Right cardiac atrium (tissue), 5 donors: ENCODE data around the gene CDKAL1. TPM values are rescaled to one million over a fixed set of nuclear protein-coding genes. Genes with fewer than 3 reads are reported as not detected.
"Not testable (repeated sequence)": the region's sequence is repeated elsewhere in the genome, so short reads cannot be mapped to it uniquely, and the experiment has no call there.

Experiments
- ATAC-seq, 2 donors: fragments of 200-7000 bp; cut with Tn5 transposase; one replicate each; pipeline versions ENCODE4 v1.8.0 to v1.9.1; 2020; ENCODE audit warnings: moderate library complexity in 2 of 2, mild to moderate bottlenecking in 1 of 2
- DNase-seq, 3 donors: peaks; one replicate each; pipeline ENCODE4 v3.0.0-alpha.2; 2020
- H3K27ac ChIP-seq: one replicate; pipeline ENCODE4 v1.5.1; 2013; ENCODE audit warnings: mild to moderate bottlenecking, low read length, control low read depth, moderate library complexity
- H3K27me3 ChIP-seq: one replicate; pipeline ENCODE4 v1.6.1; 2013; ENCODE audit not compliant: control insufficient read depth, insufficient read depth
- H3K4me1 ChIP-seq: one replicate; pipeline ENCODE4 v1.6.1; 2013; ENCODE audit warnings: low read length; ENCODE audit not compliant: control insufficient read depth, insufficient read depth
- H3K4me3 ChIP-seq: one replicate; pipeline ENCODE4 v1.5.1; 2013; ENCODE audit warnings: low read length, control low read depth
- H3K9me3 ChIP-seq: one replicate; pipeline ENCODE4 v1.6.1; 2013; ENCODE audit warnings: low read length; ENCODE audit not compliant: control insufficient read depth
- WGBS: extraction: QIAGEN DNeasy Blood & Tissue Kit; methylation state at CpG from one replicate; pipeline ENCODE4 v1.1.7; 2013; 5-methylcytosine and 5-hydroxymethylcytosine counted together
- intact Hi-C, 4 donors: fragments of 100-400 bp; cut with DNase I; formaldehyde crosslinking; loops; one replicate each; pipeline versions ENCODE4 v1.11.0 to v1.14.0; 2022 to 2023
- polyA plus RNA-seq: library from polyadenylated mRNA; stranded (reverse); fragments of 200-250 nt; gene quantifications from one replicate; pipeline ENCODE4 v1.2.3, GENCODE V29; 2013
- total RNA-seq, 4 donors: library from RNA; stranded (reverse); fragmentation: NEBNext Ultra II Directional; extraction: Animal tissue kit (Norgen Biotek cat#: 25700); gene quantifications; one replicate each; pipeline ENCODE4 v1.2.1, GENCODE V29; 2021
- donor health status: healthy with polysubstance abuse.
- donor health status: DM: no; HTN: yes; CAD: no.
- donor health status: DM: no; HTN: no; CAD: no.
- donor health status: DM: no; HTN: yes; CAD: no; lungs with severe emphysema.
- donor health status: DM: yes; HTN: yes; CAD: no.

The CDKAL1 gene
- total and polyA plus RNA-seq, 5 donors = 3.6 to 11.5 (median 10.8) TPM

DNA sequence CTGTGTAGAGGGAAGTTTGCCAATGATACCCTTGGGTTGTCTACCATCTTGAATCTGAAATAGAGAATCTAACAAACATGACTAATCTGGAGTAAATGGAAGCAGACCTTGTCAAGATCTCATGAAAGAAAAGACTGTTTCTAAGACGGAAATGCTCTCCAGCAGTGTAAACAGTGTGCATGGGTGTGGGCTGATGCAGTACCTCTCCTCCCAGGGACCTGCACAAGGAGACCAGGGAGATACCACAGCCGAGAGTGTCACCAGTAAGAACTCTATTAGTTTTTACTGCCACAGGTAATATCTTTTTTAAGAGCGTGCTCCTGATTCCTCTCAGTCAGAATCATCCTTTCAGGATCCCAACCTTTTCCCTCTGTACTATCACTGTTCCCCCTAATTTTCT lies 546.0 kb downstream of the CDKAL1 start:
- no peaks in the 10 kb centered on the region for H3K9me3 ChIP-seq
- DNase-seq = no peak
- no peak for ATAC-seq
- intact Hi-C loops = no loop called here
- H3K27me3 ChIP-seq = no peaks in the 10 kb centered on the region
- no peak overlapping the region for H3K27ac ChIP-seq
- no peaks in the 10 kb centered on the region for H3K4me1 ChIP-seq
- WGBS = 91% methylated on average over 3 of the region's 3 CpGs
- H3K4me3 ChIP-seq = no peak overlapping the region

DNA sequence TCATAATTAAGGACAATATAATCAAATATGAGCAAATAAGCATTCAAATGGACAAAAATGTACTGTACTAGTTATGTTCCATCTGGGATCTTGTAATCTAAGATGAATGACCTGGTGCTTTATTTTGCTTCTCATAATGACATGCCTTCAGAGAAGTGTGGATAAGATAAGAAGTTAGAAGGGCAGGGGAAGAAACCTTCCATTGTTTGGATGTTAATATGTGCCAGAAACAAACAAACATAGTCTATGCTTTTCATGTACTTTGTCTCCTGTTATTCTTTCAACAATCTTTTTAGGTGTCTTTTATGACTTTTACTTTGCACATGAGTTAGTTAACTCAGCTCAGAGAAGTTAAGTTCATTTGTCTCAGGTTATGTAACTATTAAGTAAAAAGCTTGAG lies 547.8 kb downstream of the CDKAL1 start:
- DNase-seq (no peak), ATAC-seq (no peak)

DNA sequence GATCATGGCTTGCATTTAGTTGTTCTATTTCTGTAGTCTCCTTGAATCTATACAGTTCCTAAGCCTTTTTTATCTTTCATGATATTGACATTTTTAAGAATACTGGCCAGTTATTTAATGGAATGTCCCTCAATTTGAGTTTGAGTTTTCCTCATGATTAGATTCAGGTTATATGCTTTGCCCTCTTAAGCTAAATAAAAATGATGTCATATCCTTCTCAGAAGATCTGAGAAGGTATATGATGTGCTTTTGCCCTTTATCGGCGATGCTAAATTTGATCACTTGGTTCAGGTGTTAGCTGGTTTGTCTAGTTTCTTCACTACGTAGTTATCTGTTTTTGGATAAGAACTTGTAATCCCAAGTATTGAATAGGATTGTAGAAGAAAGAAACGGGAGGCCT lies 549.5 kb downstream of the CDKAL1 start:
- no peak for ATAC-seq
- intact Hi-C loops = no loop called here
- Histone ChIP-seq H3K4me1 (no peaks in the 10 kb centered on the region), H3K27ac (no peak overlapping the region), H3K27me3 (no peaks in the 10 kb centered on the region), H3K4me3 (no peak overlapping the region), H3K9me3 (no peaks in the 10 kb centered on the region)
- WGBS = 83% methylated on average over 4 of the region's 4 CpGs
- DNase-seq = no peak

More for the DNA sequence above, 547.8 kb downstream of the CDKAL1 start:
- no peaks in the 10 kb centered on the region for H3K4me1 ChIP-seq
- no peaks in the 10 kb centered on the region for H3K9me3 ChIP-seq
- H3K4me3 ChIP-seq = no peak overlapping the region
- intact Hi-C loops = no loop called here
- no peaks in the 10 kb centered on the region for H3K27me3 ChIP-seq
- H3K27ac ChIP-seq = no peak overlapping the region

DNA sequence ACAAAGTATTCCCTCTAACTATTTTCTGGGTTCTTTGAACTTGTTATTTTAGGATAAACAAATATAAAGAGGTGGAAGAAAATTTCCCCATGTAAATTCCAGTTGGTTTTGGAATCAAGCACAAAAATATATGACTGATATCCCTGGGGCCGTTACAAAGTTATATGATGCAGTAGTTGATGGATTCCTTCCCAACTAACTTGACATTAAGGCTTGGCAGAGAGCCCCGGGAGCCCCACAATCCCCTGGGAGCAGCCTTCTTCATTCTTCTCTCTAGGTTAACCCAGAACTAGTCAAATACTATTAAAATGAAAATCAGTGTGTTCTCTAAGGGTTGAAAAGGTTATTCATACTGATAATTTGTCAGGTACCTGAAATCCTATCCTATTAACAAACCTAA lies 550.4 kb downstream of the CDKAL1 start:
- ATAC-seq = no peak
- Histone ChIP-seq H3K4me1 (no peaks in the 10 kb centered on the region), H3K27me3 (no peaks in the 10 kb centered on the region), H3K27ac (no peak overlapping the region), H3K4me3 (no peak overlapping the region), H3K9me3 (no peaks in the 10 kb centered on the region)
- intact Hi-C loops = no loop called here
- 47% methylated on average over 2 of the region's 2 CpGs for WGBS
- DNase-seq = no peak

DNA sequence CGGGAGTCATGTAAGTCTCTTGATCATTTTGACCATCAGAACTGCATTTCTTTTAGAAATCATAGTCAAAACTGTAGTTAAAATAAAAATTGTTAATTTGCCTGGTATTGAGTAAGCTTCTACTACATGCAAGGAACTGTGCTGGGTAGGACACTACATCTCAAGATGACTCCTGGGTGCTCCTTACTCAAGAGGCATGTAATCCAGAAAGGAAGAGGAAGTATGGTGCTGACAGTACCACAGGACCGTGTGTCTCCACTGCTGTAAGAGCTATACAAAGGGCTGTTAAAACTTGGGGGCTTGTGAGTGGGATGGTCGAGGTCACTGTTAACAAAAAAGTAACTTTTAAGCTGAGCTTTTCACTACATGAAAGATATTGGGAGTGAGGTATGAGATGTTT lies 551.0 kb downstream of the CDKAL1 start:
- no peaks in the 10 kb centered on the region for H3K4me1 ChIP-seq
- WGBS = 92% methylated on average over 3 of the region's 3 CpGs
- no peak for DNase-seq
- no peak overlapping the region for H3K27ac ChIP-seq
- intact Hi-C loops = no loop called here
- no peak overlapping the region for H3K4me3 ChIP-seq
- no peaks in the 10 kb centered on the region for H3K27me3 ChIP-seq
- ATAC-seq = no peak
- no peaks in the 10 kb centered on the region for H3K9me3 ChIP-seq

DNA sequence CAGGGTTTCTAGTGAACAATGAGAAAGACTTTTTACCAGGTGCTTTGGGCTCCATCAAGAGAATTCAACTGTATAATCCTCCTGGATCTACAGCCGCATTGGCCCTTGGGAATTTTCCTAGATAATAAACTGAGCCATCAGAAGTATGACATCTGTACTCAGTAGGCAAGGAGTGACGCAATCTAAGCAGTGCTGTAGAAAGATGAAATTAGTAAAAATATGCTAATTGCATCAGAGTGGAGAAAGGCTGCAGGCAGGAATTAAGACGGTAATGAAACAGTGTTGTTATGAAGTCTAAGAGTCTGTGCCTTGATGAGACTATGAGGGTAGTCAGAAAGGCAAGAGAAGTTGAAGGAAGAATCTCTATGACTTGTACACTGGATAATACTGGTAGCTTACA lies 551.4 kb downstream of the CDKAL1 start:
- 93% methylated on average over 3 of the region's 3 CpGs for WGBS
- DNase-seq (no peak), ATAC-seq (no peak)
- Histone ChIP-seq H3K27me3 (no peaks in the 10 kb centered on the region), H3K27ac (no peak overlapping the region), H3K4me1 (no peaks in the 10 kb centered on the region), H3K9me3 (no peaks in the 10 kb centered on the region), H3K4me3 (no peak overlapping the region)
- intact Hi-C loops = no loop called here

DNA sequence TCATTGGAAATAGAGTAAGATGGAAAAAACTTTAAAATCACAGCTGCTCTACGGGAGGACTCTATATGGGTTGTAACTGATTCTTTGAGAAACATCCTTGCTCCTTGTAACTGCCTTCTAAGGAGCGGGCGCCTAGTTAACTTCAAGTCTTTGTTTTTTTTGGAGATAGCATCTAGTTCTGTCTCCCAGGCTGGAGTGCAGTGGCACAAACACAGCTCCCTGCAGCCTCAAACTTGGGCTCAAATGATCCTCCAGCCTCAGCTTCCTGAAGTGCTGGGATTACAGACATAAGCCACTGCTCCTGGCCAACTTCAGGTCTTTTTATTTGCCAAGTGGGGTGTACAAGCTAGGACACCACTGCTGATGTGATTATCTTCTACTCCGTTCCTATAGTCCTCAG lies 552.9 kb downstream of the CDKAL1 start:
- Histone ChIP-seq H3K4me3 (no peak overlapping the region), H3K9me3 (no peaks in the 10 kb centered on the region), H3K4me1 (no peaks in the 10 kb centered on the region), H3K27ac (no peak overlapping the region), H3K27me3 (no peaks in the 10 kb centered on the region)
- 99% methylated on average over 4 of the region's 4 CpGs for WGBS
- intact Hi-C loops = no loop called here
- no peak for DNase-seq
- no peak for ATAC-seq

DNA sequence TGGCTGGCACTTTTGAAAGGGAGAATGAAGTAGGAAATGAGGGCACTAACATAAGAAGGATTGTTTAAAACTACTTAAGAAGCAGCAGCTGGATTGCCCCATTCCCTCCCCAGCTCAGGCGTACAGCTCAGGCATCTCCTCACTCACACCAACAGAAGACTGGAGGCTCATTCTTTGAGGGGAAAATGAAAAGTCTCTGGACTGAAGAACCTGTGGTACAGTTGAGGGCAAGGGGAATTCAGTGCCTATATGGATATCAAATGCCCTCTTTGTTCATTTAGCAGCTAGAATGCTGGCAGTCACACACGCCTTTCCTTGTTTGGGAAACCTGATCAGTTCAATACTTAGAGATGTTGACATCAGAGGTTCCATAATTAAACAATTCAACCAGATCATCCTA lies 557.2 kb downstream of the CDKAL1 start:
- Histone ChIP-seq H3K27me3 (no peaks in the 10 kb centered on the region), H3K27ac (no peak overlapping the region), H3K4me1 (no peaks in the 10 kb centered on the region), H3K9me3 (no peaks in the 10 kb centered on the region), H3K4me3 (no peak overlapping the region)
- intact Hi-C loops = no loop called here
- no peak for ATAC-seq
- DNase-seq = no peak
- WGBS = 91% methylated on average over 2 of the region's 2 CpGs

DNA sequence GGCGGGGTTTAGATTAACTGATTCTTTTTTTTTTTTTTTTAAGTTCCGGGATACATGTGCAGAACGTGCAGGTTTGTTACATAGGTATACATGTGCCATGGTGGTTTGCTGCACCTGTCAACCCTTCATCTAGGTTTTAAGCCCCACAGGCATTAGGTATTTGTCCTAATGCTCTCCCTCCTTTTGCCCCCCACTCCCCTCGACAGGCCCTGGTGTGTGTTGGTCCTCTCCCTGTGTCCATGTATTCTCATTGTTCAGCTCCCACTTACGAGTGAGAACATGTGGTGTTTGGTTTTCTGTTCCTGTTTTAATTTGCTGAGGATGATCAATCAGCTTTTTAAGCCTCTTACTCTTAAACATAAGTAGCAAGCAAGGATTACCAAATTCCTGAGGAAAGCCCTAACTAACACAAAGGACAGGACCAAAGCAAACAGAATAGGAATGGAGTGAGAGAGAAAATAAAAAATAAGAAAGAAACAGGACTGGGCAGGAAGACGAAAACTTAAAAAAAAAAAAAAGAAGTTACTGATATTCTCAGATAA lies 558.0 kb downstream of the CDKAL1 start:
- intact Hi-C loops, H3K9me3 ChIP-seq, DNase-seq, H3K4me3 ChIP-seq, ATAC-seq, H3K27me3 ChIP-seq, H3K4me1 ChIP-seq, H3K27ac ChIP-seq: not testable (repeated sequence)
- WGBS = 93% methylated on average over 6 of the region's 6 CpGs

DNA sequence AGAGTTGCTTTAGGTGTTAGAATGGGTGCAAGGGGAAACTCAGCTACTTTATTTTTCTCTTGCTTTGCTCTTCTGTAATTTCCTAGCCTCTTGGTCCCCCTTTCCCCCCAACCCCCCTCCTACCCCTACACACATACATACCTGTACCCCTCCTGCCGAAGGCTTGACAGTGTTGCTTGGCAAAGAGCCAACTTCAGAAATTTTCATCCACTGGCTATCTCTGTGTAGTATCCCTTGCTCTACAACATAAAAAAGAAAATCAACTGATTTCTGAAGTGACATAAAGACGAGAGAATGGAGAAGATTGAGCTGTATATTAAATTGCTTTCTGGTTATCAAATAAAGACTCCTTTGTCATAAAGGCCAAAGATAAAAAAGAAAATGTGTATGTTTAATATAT lies 561.2 kb downstream of the CDKAL1 start:
- DNase-seq (no peak), ATAC-seq (no peak)
- H3K27me3 ChIP-seq = no peaks in the 10 kb centered on the region
- no peak overlapping the region for H3K27ac ChIP-seq
- no peak overlapping the region for H3K4me3 ChIP-seq
- H3K9me3 ChIP-seq = no peaks in the 10 kb centered on the region
- whole genome bisulfite sequencing = 66% methylated on average over 2 of the region's 2 CpGs
- intact Hi-C loops = no loop called here
- no peaks in the 10 kb centered on the region for H3K4me1 ChIP-seq

DNA sequence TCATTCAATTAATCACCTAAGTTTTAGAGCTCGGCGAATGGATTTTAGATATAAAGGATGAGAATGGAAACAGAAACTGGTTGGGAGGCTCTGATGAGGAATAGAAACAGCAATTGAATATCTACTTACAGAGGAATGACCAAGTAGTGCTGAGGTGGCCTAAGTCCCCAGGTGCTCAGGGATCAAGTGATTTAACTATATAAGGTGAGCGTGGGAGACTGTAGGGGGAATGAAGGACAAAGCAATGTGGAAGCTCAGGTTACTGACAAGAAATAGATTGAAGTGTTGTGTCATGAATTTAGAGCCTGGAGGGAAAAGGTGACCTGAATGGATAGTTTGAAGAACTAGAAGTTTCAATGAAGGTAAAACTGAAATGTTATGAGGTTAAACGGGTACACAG lies 563.9 kb downstream of the CDKAL1 start:
- no peaks in the 10 kb centered on the region for H3K9me3 ChIP-seq
- ATAC-seq (no peak), DNase-seq (no peak)
- H3K27ac ChIP-seq = no peak overlapping the region
- whole genome bisulfite sequencing = 98% methylated on average over 4 of the region's 4 CpGs
- H3K27me3 ChIP-seq = no peaks in the 10 kb centered on the region
- H3K4me1 ChIP-seq = no peaks in the 10 kb centered on the region
- H3K4me3 ChIP-seq = no peak overlapping the region
- intact Hi-C loops = no loop called here

DNA sequence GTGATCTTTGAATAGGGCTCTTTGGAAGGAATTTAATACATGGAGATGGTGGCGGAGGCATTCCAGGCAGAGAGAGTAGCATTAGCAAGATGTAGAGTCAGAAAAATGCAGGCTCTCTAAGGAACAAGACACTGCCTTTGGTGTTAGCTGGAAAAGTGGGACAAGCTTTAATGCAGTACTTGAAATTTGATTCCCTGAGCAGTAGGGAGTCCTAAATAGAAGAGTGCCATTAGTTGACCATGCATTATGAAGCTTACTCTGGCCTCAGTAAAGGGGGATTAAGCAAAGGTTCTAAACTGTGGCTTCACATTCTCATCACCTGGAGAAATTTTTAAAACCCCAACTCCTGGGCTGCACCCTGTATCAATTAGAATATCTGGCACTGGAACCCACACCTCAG lies 564.5 kb downstream of the CDKAL1 start:
- ATAC-seq (no peak), DNase-seq (no peak)
- WGBS = 100% methylated on average over 1 of the region's 1 CpG
- H3K9me3 ChIP-seq = no peaks in the 10 kb centered on the region
- no peak overlapping the region for H3K27ac ChIP-seq
- intact Hi-C loops = no loop called here
- H3K27me3 ChIP-seq = no peaks in the 10 kb centered on the region
- no peaks in the 10 kb centered on the region for H3K4me1 ChIP-seq
- no peak overlapping the region for H3K4me3 ChIP-seq
